Heart left ventricle (tissue), 13 donors: ENCODE results near the gene TBKBP1.

ENCODE experiments used
- POLR2A ChIP-seq, 2 donors: fragments of 450-650 bp; IDR thresholded peaks; one replicate each; pipeline ENCODE4 v1.6.1; 2017; ENCODE audit warnings: antibody characterized with exemption in 2 of 2, mild to moderate bottlenecking in 2 of 2, moderate library complexity in 2 of 2
- TF ChIP-seq, protein P1 (sequence below), 12 donors: fragments of 200-600 bp; sonication (generic) in 4 of 12; IDR thresholded peaks; one replicate each; pipeline versions ENCODE4 v1.5.0 to v1.8.0; 2018 to 2022; ENCODE audit warnings: antibody characterized with exemption in 12 of 12, mild to moderate bottlenecking in 5 of 12
- donor health status: ischemic (EF 13 %, LVEDD 7.1; RV severe dilation, severe dysfunction).
- donor health status: DM: no; HTN: yes; CAD: no.
- donor health status: DM: no; HTN: no; CAD: no.
- donor health status: ischemic (EF 25% LVEDD 6.9; RV normal size, moderate dysfunction).
- donor health status: ischemic (EF 25% LVEDD 5.7; RV mildly dilated, moderate dysfunction).
- donor health status: ischemic (EF 35%, LVEDD 5.7; RV mildly dilated, moderate dysfunction).
- donor health status: nonischemic (EF 11% LVEDD 7.7; RV severe dilation, severe dysfunction).
- donor health status: DM: yes; HTN: yes; CAD: no.
- donor health status: PGD.
- donor health status: ischemic (EF 29% LVEDD 5.4; RV normal size, mild dysfunction).
- donor health status: nonischemic (EF 23%, LVEDD 6.1; RV moderate dilation, normal function).

DNA sequence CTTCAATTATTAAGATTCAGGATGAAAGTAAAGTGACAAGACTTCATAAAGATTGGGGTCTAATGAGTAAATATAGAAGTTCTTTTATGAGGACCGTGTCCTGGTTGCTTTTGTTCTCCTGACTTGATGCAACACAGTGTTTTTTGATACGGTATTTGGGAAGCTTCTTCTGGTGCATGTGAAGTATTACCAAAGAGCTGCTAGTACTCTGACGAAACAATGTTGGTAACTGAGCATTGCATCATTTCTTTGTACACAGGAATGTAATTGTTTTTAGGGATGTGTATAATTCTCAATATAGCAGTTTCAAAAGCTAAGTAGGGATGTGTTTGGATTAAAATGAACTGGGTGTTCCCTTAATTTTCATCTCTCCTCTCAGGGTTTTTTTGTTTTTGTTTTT lies 28.3 kb upstream of the TBKBP1 start:
- TF ChIP-seq, protein P1, sequence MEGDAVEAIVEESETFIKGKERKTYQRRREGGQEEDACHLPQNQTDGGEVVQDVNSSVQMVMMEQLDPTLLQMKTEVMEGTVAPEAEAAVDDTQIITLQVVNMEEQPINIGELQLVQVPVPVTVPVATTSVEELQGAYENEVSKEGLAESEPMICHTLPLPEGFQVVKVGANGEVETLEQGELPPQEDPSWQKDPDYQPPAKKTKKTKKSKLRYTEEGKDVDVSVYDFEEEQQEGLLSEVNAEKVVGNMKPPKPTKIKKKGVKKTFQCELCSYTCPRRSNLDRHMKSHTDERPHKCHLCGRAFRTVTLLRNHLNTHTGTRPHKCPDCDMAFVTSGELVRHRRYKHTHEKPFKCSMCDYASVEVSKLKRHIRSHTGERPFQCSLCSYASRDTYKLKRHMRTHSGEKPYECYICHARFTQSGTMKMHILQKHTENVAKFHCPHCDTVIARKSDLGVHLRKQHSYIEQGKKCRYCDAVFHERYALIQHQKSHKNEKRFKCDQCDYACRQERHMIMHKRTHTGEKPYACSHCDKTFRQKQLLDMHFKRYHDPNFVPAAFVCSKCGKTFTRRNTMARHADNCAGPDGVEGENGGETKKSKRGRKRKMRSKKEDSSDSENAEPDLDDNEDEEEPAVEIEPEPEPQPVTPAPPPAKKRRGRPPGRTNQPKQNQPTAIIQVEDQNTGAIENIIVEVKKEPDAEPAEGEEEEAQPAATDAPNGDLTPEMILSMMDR (IDR thresholded peaks at IDR 0.05), result no peak
- TF ChIP-seq POLR2A (IDR thresholded peaks at IDR 0.05), result no peak
